ENCODE measurements around the gene PERP. TPM values are rescaled to one million over a fixed set of nuclear protein-coding genes. Genes with fewer than 3 reads are reported as not detected.

Gene PERP
- polyA plus RNA-seq, 1 donor from 2014 or later = 0.79 TPM

DNA sequence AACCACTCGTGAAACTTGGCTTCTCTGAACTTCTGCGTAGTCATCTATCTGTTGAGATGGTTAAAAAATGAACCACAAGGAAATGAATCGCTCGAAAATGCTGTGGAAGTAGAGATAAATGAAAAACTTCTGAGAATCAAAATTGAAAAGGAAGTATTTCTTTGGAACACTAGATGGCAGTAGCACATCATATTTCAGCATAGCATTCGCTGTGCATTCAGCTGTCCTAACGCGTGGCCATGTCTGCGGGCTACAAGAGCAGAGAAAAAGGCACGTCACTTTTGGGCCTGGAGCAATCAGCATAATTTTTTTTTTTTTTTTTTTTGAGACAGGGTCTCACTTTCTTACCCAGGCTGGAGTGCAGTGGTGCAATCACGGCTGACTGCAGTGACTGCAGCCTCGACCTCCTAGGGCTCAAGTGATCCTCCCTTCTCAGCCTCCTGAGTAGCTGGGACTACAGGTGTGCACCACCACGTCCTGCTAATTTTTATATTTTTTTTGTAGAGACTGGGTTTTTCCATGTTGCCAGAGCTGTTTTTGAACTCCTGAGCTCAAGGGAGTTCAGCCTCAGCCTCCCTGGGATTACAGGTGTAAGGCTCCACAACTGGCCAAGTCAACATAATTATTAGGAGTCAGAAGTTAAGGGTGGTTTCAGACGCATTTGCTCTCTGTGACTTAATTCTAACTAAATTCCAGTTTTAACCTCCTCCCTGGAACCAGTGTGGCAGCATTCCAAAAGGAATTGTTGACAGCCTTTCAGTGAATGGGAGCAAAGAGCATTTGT lies 8.8 kb upstream of the PERP start:
- no peaks in the 10 kb centered on the region for H3F3A ChIP-seq (ENCODE audit: insufficient read depth, low read length, poor library complexity, severe bottlenecking)
- H3K36me3 ChIP-seq (ENCODE audit: insufficient read depth, low read length) = no peaks in the 10 kb centered on the region
- H3K9ac ChIP-seq (ENCODE audit: low read length) = no peak overlapping the region
- no peak overlapping the region for H2AFZ ChIP-seq (ENCODE audit: low read depth, low read length)
- no peaks in the 10 kb centered on the region for H3K79me2 ChIP-seq (replicated peaks; ENCODE audit: insufficient read depth, low read length)
- H3K9me3 ChIP-seq (ENCODE audit: low read length) = no peaks in the 10 kb centered on the region
- H3K4me3 ChIP-seq (ENCODE audit: low read length) = no peak overlapping the region
- H3K27ac ChIP-seq (ENCODE audit: low read length) = no peak overlapping the region
- no peaks in the 10 kb centered on the region for H3K27me3 ChIP-seq (ENCODE audit: insufficient read depth, low read depth, low read length)
- no peaks in the 10 kb centered on the region for H3K9me2 ChIP-seq (ENCODE audit: insufficient read depth, low read length)
- H3K4me2 ChIP-seq (ENCODE audit: low read length) = no peak overlapping the region
- no peaks in the 10 kb centered on the region for H4K20me1 ChIP-seq (ENCODE audit: insufficient read depth)
- TF ChIP-seq POLR2AphosphoS5 (IDR thresholded peaks at IDR 0.05) (no peak), TAF1 (IDR thresholded peaks at IDR 0.05; ENCODE audit: low read depth) (no peak), EP300 (conservative IDR thresholded peaks at IDR 0.05; ENCODE audit: poor library complexity, severe bottlenecking) (no peak), RAD21 (conservative IDR thresholded peaks at IDR 0.05) (peak; percentile 95), SMC3 (conservative IDR thresholded peaks at IDR 0.05; ENCODE audit: poor library complexity) (peak; percentile 94), MXI1 (conservative IDR thresholded peaks at IDR 0.05; ENCODE audit: poor library complexity, severe bottlenecking) (no peak), REST (IDR thresholded peaks at IDR 0.05; ENCODE audit: borderline replicate concordance) (no peak), EZH2 (IDR thresholded peaks at IDR 0.05; ENCODE audit: borderline replicate concordance, insufficient read depth, low read length, poor library complexity, severe bottlenecking) (no peak)
- TF ChIP-seq, protein P1, sequence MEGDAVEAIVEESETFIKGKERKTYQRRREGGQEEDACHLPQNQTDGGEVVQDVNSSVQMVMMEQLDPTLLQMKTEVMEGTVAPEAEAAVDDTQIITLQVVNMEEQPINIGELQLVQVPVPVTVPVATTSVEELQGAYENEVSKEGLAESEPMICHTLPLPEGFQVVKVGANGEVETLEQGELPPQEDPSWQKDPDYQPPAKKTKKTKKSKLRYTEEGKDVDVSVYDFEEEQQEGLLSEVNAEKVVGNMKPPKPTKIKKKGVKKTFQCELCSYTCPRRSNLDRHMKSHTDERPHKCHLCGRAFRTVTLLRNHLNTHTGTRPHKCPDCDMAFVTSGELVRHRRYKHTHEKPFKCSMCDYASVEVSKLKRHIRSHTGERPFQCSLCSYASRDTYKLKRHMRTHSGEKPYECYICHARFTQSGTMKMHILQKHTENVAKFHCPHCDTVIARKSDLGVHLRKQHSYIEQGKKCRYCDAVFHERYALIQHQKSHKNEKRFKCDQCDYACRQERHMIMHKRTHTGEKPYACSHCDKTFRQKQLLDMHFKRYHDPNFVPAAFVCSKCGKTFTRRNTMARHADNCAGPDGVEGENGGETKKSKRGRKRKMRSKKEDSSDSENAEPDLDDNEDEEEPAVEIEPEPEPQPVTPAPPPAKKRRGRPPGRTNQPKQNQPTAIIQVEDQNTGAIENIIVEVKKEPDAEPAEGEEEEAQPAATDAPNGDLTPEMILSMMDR (IDR thresholded peaks at IDR 0.05; ENCODE audit: poor library complexity, severe bottlenecking) = peak; percentile 90

- H3K4me3 ChIP-seq (ENCODE audit: low read length) = no peak overlapping the region
- no peaks in the 10 kb centered on the region for H3K9me3 ChIP-seq (ENCODE audit: low read length)
- no peaks in the 10 kb centered on the region for H3K79me2 ChIP-seq (replicated peaks; ENCODE audit: insufficient read depth, low read length)
- no peaks in the 10 kb centered on the region for H3F3A ChIP-seq (ENCODE audit: insufficient read depth, low read length, poor library complexity, severe bottlenecking)
- H2AFZ ChIP-seq (ENCODE audit: low read depth, low read length) = no peak overlapping the region
- H4K20me1 ChIP-seq (ENCODE audit: insufficient read depth) = no peaks in the 10 kb centered on the region
- no peak overlapping the region for H3K9ac ChIP-seq (ENCODE audit: low read length)
- no peak overlapping the region for H3K27ac ChIP-seq (ENCODE audit: low read length)
- no peaks in the 10 kb centered on the region for H3K9me2 ChIP-seq (ENCODE audit: insufficient read depth, low read length)
- no peak for TF ChIP-seq EP300 (conservative IDR thresholded peaks at IDR 0.05; ENCODE audit: poor library complexity, severe bottlenecking)
- no peak for TF ChIP-seq TAF1 (IDR thresholded peaks at IDR 0.05; ENCODE audit: low read depth)
- no peak for TF ChIP-seq MXI1 (conservative IDR thresholded peaks at IDR 0.05; ENCODE audit: poor library complexity, severe bottlenecking)
- TF ChIP-seq REST (IDR thresholded peaks at IDR 0.05; ENCODE audit: borderline replicate concordance) = no peak
- no peak for TF ChIP-seq POLR2AphosphoS5 (IDR thresholded peaks at IDR 0.05)
- no peak for TF ChIP-seq EZH2 (IDR thresholded peaks at IDR 0.05; ENCODE audit: borderline replicate concordance, insufficient read depth, low read length, poor library complexity, severe bottlenecking)
- H3K36me3 ChIP-seq (ENCODE audit: insufficient read depth, low read length) = no peaks in the 10 kb centered on the region
- no peak overlapping the region for H3K4me2 ChIP-seq (ENCODE audit: low read length)
- no peaks in the 10 kb centered on the region for H3K27me3 ChIP-seq (ENCODE audit: insufficient read depth, low read depth, low read length)
These were observed 8.0 kb upstream of the PERP start for GRCh38 chr6:138115201-138115600.

Measured in neural cell (in vitro differentiated cells).